Testis (tissue), 3 donors: ENCODE data around the gene ELN. TPM values are rescaled to one million over a fixed set of nuclear protein-coding genes. Genes with fewer than 3 reads are reported as not detected.

Source experiments
- DNase-seq: peaks from one replicate; pipeline ENCODE4 v3.0.0-alpha.2; 2019
- H3K27ac ChIP-seq, 2 donors: fragments of 200-600 bp; sonication (generic); one replicate each; pipeline ENCODE4 v1.5.1; 2019
- H3K27me3 ChIP-seq: fragments of 200-600 bp; sonication (generic); one replicate; pipeline ENCODE4 v1.5.1; 2019
- H3K36me3 ChIP-seq: fragments of 200-600 bp; sonication (generic); one replicate; pipeline ENCODE4 v1.5.1; 2017; ENCODE audit warnings: low read depth; ENCODE audit errors: missing control alignments
- H3K4me1 ChIP-seq: fragments of 200-600 bp; sonication (generic); one replicate; pipeline ENCODE4 v1.5.1; 2019
- H3K4me3 ChIP-seq, 2 donors: fragments of 200-600 bp; sonication (generic); one replicate each; pipeline ENCODE4 v1.5.1; 2017 to 2019
- H3K9me3 ChIP-seq: fragments of 200-600 bp; sonication (generic); one replicate; pipeline ENCODE4 v1.5.1; 2017
- POLR2A ChIP-seq: fragments of 450-650 bp; IDR thresholded peaks from one replicate; pipeline ENCODE4 v1.6.1; 2017; ENCODE audit warnings: antibody characterized with exemption, mild to moderate bottlenecking, moderate library complexity
- WGBS, 2 donors: methylation state at CpG; one replicate each; pipeline ENCODE4 v1.1.5; 2018; 5-methylcytosine and 5-hydroxymethylcytosine counted together
- intact Hi-C: fragments of 100-400 bp; cut with DNase I; formaldehyde crosslinking; loops from one replicate; pipeline ENCODE4 v1.15.1; 2023; ENCODE audit warnings: low total_unique reads
- polyA plus RNA-seq: library from polyadenylated mRNA; stranded (reverse); fragments of 350-450 nt; fragmentation: Illumina TruSeq; extraction: RNeasy Lipid Tissue Mini Kit (QIAGEN cat#74804); gene quantifications from one replicate; pipeline ENCODE4 v1.2.3, GENCODE V29; 2014; ENCODE audit warnings: low read depth, low replicate concordance; ENCODE audit not compliant: insufficient read depth
- total RNA-seq, 2 donors: library from RNA; depleted of rRNA; stranded (reverse); fragments of >200 nt; gene quantifications; one replicate each; pipeline ENCODE4 v1.2.3, GENCODE V29; 2016
- TF ChIP-seq, protein P1 (sequence below), 3 experiments: fragments of 450-650 bp in 2 of 3; fragments of 200-600 bp in 1 of 3; sonication (generic) in 1 of 3; IDR thresholded peaks; one replicate each; pipeline ENCODE4 v1.5.1; 2016 to 2019; ENCODE audit warnings: antibody characterized with exemption in 3 of 3, mild to moderate bottlenecking in 2 of 3, moderate library complexity in 1 of 3

The ELN gene
- total and polyA plus RNA-seq, 3 donors from 2014 or later: 24.6 to 55.9 (median 35.2) TPM

GRCh38 chr7:74052628-74053027, 24.7 kb downstream of the ELN start:
- WGBS, 2 donors: 75 to 89% methylated on average over 1 of the region's 1 CpG
- H3K36me3 ChIP-seq: no peaks in the 10 kb centered on the region

DNA sequence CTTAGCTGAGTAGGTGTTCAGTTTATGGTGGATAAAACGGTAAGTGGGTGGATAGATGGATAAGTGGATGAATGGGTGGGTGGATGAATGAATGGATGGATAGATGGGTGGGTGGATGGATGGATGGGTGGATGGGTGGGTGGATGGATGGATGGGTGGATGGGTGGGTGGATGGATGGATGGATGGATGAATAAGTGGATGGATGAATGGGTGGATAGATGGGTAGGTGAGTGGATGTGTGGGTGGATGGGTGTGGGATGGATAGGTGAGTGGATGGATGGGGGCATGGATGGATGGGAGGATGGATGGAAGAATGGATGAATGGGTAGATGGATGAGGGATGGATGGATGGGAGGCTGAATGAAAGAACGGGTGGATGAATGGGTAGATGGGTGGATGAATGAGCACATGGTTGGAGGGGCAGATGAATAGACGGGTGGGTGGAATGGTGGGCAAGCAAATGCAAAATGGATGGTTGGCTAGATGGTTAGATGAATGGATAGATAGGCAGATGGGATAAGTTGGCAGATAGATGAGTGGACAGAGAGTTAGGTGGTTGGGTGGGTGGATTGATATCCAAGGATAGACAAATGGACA, 25.7 kb downstream of the ELN start:
- H3K9me3 ChIP-seq: no peaks in the 10 kb centered on the region

More at GRCh38 chr7:74052628-74053027, 24.7 kb downstream of the ELN start:
- no peak overlapping the region for H3K4me3 ChIP-seq
- DNase-seq: no peak
- no peaks in the 10 kb centered on the region for H3K27me3 ChIP-seq
- peaks cover 7% of the 10 kb centered on the region for H3K4me1 ChIP-seq
- H3K9me3 ChIP-seq: no peaks in the 10 kb centered on the region
- TF ChIP-seq POLR2A: no peak
- TF ChIP-seq, protein P1, sequence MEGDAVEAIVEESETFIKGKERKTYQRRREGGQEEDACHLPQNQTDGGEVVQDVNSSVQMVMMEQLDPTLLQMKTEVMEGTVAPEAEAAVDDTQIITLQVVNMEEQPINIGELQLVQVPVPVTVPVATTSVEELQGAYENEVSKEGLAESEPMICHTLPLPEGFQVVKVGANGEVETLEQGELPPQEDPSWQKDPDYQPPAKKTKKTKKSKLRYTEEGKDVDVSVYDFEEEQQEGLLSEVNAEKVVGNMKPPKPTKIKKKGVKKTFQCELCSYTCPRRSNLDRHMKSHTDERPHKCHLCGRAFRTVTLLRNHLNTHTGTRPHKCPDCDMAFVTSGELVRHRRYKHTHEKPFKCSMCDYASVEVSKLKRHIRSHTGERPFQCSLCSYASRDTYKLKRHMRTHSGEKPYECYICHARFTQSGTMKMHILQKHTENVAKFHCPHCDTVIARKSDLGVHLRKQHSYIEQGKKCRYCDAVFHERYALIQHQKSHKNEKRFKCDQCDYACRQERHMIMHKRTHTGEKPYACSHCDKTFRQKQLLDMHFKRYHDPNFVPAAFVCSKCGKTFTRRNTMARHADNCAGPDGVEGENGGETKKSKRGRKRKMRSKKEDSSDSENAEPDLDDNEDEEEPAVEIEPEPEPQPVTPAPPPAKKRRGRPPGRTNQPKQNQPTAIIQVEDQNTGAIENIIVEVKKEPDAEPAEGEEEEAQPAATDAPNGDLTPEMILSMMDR (IDR thresholded peaks at IDR 0.05): no peak
- H3K27ac ChIP-seq: no peak overlapping the region
- intact Hi-C loops: no loop called here

DNA sequence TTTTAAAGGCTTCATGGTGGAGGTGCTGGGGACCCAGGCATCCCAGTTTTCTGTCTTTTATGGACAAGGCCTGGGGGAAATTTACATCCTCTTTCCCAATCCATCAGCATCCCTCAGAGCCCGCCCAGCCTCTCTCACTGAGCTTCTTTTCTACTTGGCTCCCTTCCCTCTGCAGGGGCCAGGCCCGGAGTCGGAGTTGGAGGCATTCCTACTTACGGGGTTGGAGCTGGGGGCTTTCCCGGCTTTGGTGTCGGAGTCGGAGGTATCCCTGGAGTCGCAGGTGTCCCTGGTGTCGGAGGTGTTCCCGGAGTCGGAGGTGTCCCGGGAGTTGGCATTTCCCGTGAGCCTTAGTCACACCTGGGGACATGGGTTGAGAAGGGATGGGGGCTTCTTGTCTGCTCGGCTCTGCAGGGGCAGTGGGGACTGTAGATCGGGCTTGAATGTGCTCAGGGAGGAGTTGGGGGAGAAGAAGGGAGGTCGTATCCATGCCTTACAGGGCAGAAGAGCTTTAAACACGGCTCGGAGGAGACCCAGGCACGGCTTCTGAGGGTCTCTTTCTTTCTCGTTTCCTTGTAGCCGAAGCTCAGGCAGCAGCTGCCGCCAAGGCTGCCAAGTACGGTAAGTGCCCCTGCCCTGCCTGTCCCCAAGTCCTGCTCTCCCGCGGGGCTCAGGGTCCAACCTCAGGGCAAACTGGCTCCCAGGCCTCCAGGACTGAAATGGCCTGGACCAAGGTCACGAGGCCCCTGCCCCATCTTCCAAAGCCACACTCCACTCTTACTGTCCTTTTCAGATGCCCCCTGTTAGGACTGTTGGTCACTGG, 28.3 kb downstream of the ELN start:
- intact Hi-C loops: no loop called here

More for the DNA sequence above, 25.7 kb downstream of the ELN start:
- H3K4me1 ChIP-seq: peaks cover 7% of the 10 kb centered on the region
- intact Hi-C loops: no loop called here
- no peaks in the 10 kb centered on the region for H3K27me3 ChIP-seq
- no peak overlapping the region for H3K4me3 ChIP-seq
- WGBS, 2 donors: 86 to 92% methylated on average over 3 of the region's 3 CpGs
- no peaks in the 10 kb centered on the region for H3K36me3 ChIP-seq
- TF ChIP-seq, protein P1 (IDR thresholded peaks at IDR 0.05): no peak
- TF ChIP-seq POLR2A: no peak
- no peak overlapping the region for H3K27ac ChIP-seq
- no peak for DNase-seq

DNA sequence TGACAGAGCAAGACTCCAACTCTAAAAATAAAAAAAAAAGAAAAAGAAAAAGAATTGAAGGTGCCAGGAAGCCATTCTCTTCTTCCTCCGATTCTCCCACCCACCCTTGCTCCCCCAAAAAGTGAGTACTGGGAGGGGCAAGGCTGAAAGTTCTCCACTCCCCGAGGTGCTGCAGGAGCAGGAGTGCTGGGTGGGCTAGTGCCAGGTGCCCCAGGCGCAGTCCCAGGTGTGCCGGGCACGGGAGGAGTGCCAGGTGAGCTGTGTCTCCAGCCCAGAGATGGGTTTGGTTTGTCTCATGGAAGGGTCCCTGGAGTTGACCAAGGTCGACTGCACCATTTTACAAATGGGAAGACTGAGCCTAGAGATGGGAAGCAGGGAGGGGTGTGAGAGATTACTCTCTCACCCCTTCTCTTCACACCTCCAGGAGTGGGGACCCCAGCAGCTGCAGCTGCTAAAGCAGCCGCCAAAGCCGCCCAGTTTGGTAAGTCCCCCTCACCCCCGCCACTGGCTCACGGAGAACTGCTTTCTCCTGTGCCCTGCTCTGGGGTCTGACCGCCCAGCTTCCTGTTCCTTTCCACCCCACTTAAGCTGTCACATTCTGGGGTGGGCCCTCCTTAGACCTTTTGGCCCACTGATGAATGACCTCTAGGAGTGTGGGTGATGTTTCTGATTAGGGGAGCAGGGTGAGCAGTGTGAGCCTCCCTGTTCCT, 29.4 kb downstream of the ELN start:
- WGBS, 2 donors: 83 to 88% methylated on average over 11 of the region's 11 CpGs
- DNase-seq: no peak
- H3K4me1 ChIP-seq: peaks cover 8% of the 10 kb centered on the region
- H3K27me3 ChIP-seq: no peaks in the 10 kb centered on the region
- no peaks in the 10 kb centered on the region for H3K36me3 ChIP-seq
- H3K4me3 ChIP-seq: no peak overlapping the region
- TF ChIP-seq POLR2A: no peak
- TF ChIP-seq, protein P1 (IDR thresholded peaks at IDR 0.05): no peak
- H3K9me3 ChIP-seq: no peaks in the 10 kb centered on the region
- H3K27ac ChIP-seq: no peak overlapping the region
- intact Hi-C loops: no loop called here

More for the DNA sequence above, 28.3 kb downstream of the ELN start:
- TF ChIP-seq, protein P1 (IDR thresholded peaks at IDR 0.05): no peak
- no peak for TF ChIP-seq POLR2A
- no peaks in the 10 kb centered on the region for H3K9me3 ChIP-seq
- H3K27me3 ChIP-seq: no peaks in the 10 kb centered on the region
- H3K4me1 ChIP-seq: peaks cover 6% of the 10 kb centered on the region
- no peak overlapping the region for H3K4me3 ChIP-seq
- no peaks in the 10 kb centered on the region for H3K36me3 ChIP-seq
- no peak for DNase-seq
- 89 to 90% methylated on average over 23 to 26 of the region's 26 CpGs for WGBS, 2 donors
- no peak overlapping the region for H3K27ac ChIP-seq
